SJCRH30 (cell line): ENCODE data around the gene OTP. TPM values are rescaled to one million over a fixed set of nuclear protein-coding genes. Genes with fewer than 3 reads are reported as not detected.
"Not testable (repeated sequence)": the region's sequence is repeated elsewhere in the genome, so short reads cannot be mapped to it uniquely, and the experiment has no call there.

Source experiments
- DNase-seq, 2 experiments: peaks; one replicate each; pipeline ENCODE4 v3.0.0-alpha.2; 2015 to 2020
- H3K27ac ChIP-seq: fragments of 250-450 bp; sonication (Bioruptor Pico); 2 replicates; pipeline ENCODE4 v1.5.1; 2020; ENCODE audit warnings: mild to moderate bottlenecking, moderate library complexity
- H3K27me3 ChIP-seq: fragments of 250-450 bp; sonication (Bioruptor Pico); 2 replicates; pipeline ENCODE4 v1.5.1; 2020; ENCODE audit warnings: mild to moderate bottlenecking, moderate library complexity
- H3K36me3 ChIP-seq: fragments of 250-450 bp; sonication (Bioruptor Pico); 2 replicates; pipeline ENCODE4 v1.5.1; 2020; ENCODE audit warnings: mild to moderate bottlenecking, moderate library complexity
- H3K4me1 ChIP-seq: fragments of 250-450 bp; sonication (Bioruptor Pico); 2 replicates; pipeline ENCODE4 v1.5.1; 2020; ENCODE audit warnings: mild to moderate bottlenecking, moderate library complexity
- H3K4me3 ChIP-seq: fragments of 250-450 bp; sonication (Bioruptor Pico); 2 replicates; pipeline ENCODE4 v1.5.1; 2020; ENCODE audit warnings: mild to moderate bottlenecking, moderate library complexity
- H3K9me3 ChIP-seq: fragments of 250-450 bp; sonication (Bioruptor Pico); replicated peaks from 2 replicates; pipeline ENCODE4 v1.5.1; 2020; ENCODE audit warnings: mild to moderate bottlenecking, moderate library complexity
- total RNA-seq: library from RNA; depleted of rRNA; stranded (reverse); fragments of >200 nt; shearing (Covaris generic); gene quantifications from 2 replicates; pipeline ENCODE4 v1.2.3, GENCODE V29; 2014

Gene OTP
- total RNA-seq, 1 experiment from 2014 or later = not detected

GRCh38 chr5:77633207-77633675, 5.3 kb downstream of the OTP start:
- no peaks in the 10 kb centered on the region for H3K4me1 ChIP-seq
- H3K4me3 ChIP-seq = no peak overlapping the region
- no peaks in the 10 kb centered on the region for H3K9me3 ChIP-seq
- no peak overlapping the region for H3K27ac ChIP-seq
- no peak for DNase-seq
- no peaks in the 10 kb centered on the region for H3K27me3 ChIP-seq
- no peaks in the 10 kb centered on the region for H3K36me3 ChIP-seq

- no peaks in the 10 kb centered on the region for H3K27me3 ChIP-seq
Measured at GRCh38 chr5:77632526-77633206, 5.8 kb downstream of the OTP start.

GRCh38 chr5:77630114-77630680, 8.3 kb downstream of the OTP start:
- no peak overlapping the region for H3K4me3 ChIP-seq
- no peak for DNase-seq
- H3K27ac ChIP-seq = no peak overlapping the region
- no peaks in the 10 kb centered on the region for H3K9me3 ChIP-seq
- H3K36me3 ChIP-seq = no peaks in the 10 kb centered on the region
- H3K4me1 ChIP-seq = no peaks in the 10 kb centered on the region
- no peaks in the 10 kb centered on the region for H3K27me3 ChIP-seq

More at GRCh38 chr5:77632526-77633206, 5.8 kb downstream of the OTP start:
- Histone ChIP-seq H3K4me3 (no peak overlapping the region), H3K27ac (no peak overlapping the region), H3K4me1 (no peaks in the 10 kb centered on the region), H3K36me3 (no peaks in the 10 kb centered on the region), H3K9me3 (no peaks in the 10 kb centered on the region)
- DNase-seq = no peak

GRCh38 chr5:77629509-77630113, 8.9 kb downstream of the OTP start:
- Histone ChIP-seq H3K9me3 (no peaks in the 10 kb centered on the region), H3K4me1 (no peaks in the 10 kb centered on the region), H3K4me3 (no peak overlapping the region), H3K27me3 (no peaks in the 10 kb centered on the region), H3K27ac (no peak overlapping the region), H3K36me3 (no peaks in the 10 kb centered on the region)
- DNase-seq = no peak

- DNase-seq = no peak
- Histone ChIP-seq H3K27me3 (no peaks in the 10 kb centered on the region), H3K36me3 (no peaks in the 10 kb centered on the region), H3K27ac (no peak overlapping the region), H3K4me1 (no peaks in the 10 kb centered on the region), H3K4me3 (no peak overlapping the region), H3K9me3 (no peaks in the 10 kb centered on the region)
Measured at GRCh38 chr5:77628840-77629508, 9.5 kb downstream of the OTP start.

- DNase-seq = no peak
- no peaks in the 10 kb centered on the region for H3K27me3 ChIP-seq
Measured at GRCh38 chr5:77627869-77628674, 10.4 kb downstream of the OTP start.

GRCh38 chr5:77623203-77623740, 15.2 kb downstream of the OTP start:
- H3K9me3 ChIP-seq = no peaks in the 10 kb centered on the region
- no peaks in the 10 kb centered on the region for H3K36me3 ChIP-seq
- H3K4me1 ChIP-seq = no peaks in the 10 kb centered on the region
- H3K27me3 ChIP-seq = no peaks in the 10 kb centered on the region
- no peak overlapping the region for H3K27ac ChIP-seq
- DNase-seq = no peak
- no peak overlapping the region for H3K4me3 ChIP-seq

More at GRCh38 chr5:77627869-77628674, 10.4 kb downstream of the OTP start:
- H3K27ac ChIP-seq = no peak overlapping the region
- no peaks in the 10 kb centered on the region for H3K9me3 ChIP-seq
- H3K36me3 ChIP-seq = no peaks in the 10 kb centered on the region
- H3K4me1 ChIP-seq = no peaks in the 10 kb centered on the region
- H3K4me3 ChIP-seq = no peak overlapping the region

- H3K27ac ChIP-seq = no peak overlapping the region
- no peak overlapping the region for H3K4me3 ChIP-seq
- H3K27me3 ChIP-seq = no peaks in the 10 kb centered on the region
- no peaks in the 10 kb centered on the region for H3K36me3 ChIP-seq
- no peaks in the 10 kb centered on the region for H3K9me3 ChIP-seq
- DNase-seq = no peak
- H3K4me1 ChIP-seq = no peaks in the 10 kb centered on the region
Measured at GRCh38 chr5:77621440-77621839, 17.1 kb downstream of the OTP start.

GRCh38 chr5:77620405-77620804, 18.1 kb downstream of the OTP start:
- no peaks in the 10 kb centered on the region for H3K36me3 ChIP-seq
- no peak overlapping the region for H3K27ac ChIP-seq
- DNase-seq = no peak
- H3K4me1 ChIP-seq = no peaks in the 10 kb centered on the region
- no peak overlapping the region for H3K4me3 ChIP-seq
- no peaks in the 10 kb centered on the region for H3K9me3 ChIP-seq
- H3K27me3 ChIP-seq = no peaks in the 10 kb centered on the region

GRCh38 chr5:77616920-77617319, 21.6 kb downstream of the OTP start:
- Histone ChIP-seq H3K9me3 (no peaks in the 10 kb centered on the region), H3K36me3 (no peaks in the 10 kb centered on the region), H3K4me3 (no peak overlapping the region), H3K4me1 (no peaks in the 10 kb centered on the region), H3K27ac (no peak overlapping the region), H3K27me3 (no peaks in the 10 kb centered on the region)
- DNase-seq = no peak

- not testable (repeated sequence) for H3K27ac ChIP-seq, H3K9me3 ChIP-seq, H3K4me3 ChIP-seq, H3K4me1 ChIP-seq, H3K27me3 ChIP-seq, H3K36me3 ChIP-seq, DNase-seq
Measured at GRCh38 chr5:77608927-77609326, 29.6 kb downstream of the OTP start.

GRCh38 chr5:77607324-77607723, 31.2 kb downstream of the OTP start:
- no peak overlapping the region for H3K27ac ChIP-seq
- no peak overlapping the region for H3K4me3 ChIP-seq
- no peak for DNase-seq
- H3K4me1 ChIP-seq = no peaks in the 10 kb centered on the region
- H3K27me3 ChIP-seq = no peaks in the 10 kb centered on the region
- H3K9me3 ChIP-seq = no peaks in the 10 kb centered on the region
- H3K36me3 ChIP-seq = no peaks in the 10 kb centered on the region

GRCh38 chr5:77606279-77606678, 32.2 kb downstream of the OTP start:
- no peaks in the 10 kb centered on the region for H3K27me3 ChIP-seq
- H3K4me1 ChIP-seq = no peaks in the 10 kb centered on the region
- no peaks in the 10 kb centered on the region for H3K9me3 ChIP-seq
- no peak for DNase-seq
- no peak overlapping the region for H3K4me3 ChIP-seq
- no peak overlapping the region for H3K27ac ChIP-seq
- H3K36me3 ChIP-seq = no peaks in the 10 kb centered on the region

GRCh38 chr5:77599679-77600078, 38.8 kb downstream of the OTP start:
- no peak for DNase-seq
- no peak overlapping the region for H3K4me3 ChIP-seq

More at GRCh38 chr5:77599679-77600078, 38.8 kb downstream of the OTP start:
- Histone ChIP-seq H3K36me3 (no peaks in the 10 kb centered on the region), H3K27ac (no peak overlapping the region), H3K9me3 (no peaks in the 10 kb centered on the region), H3K27me3 (no peaks in the 10 kb centered on the region), H3K4me1 (no peaks in the 10 kb centered on the region)
